Measurements from ENCODE around the gene BHLHE23.

Gene BHLHE23

GRCh38 chr20:62986257-62986800 lies 20.4 kb downstream of the BHLHE23 start:
- DNase-seq = no peak

- no peak for DNase-seq
Measured at GRCh38 chr20:62985444-62985778, 21.4 kb downstream of the BHLHE23 start.

- no peak for DNase-seq
Measured at GRCh38 chr20:62984666-62985443, 21.9 kb downstream of the BHLHE23 start.

GRCh38 chr20:62983210-62983609 lies 23.6 kb downstream of the BHLHE23 start:
- DNase-seq = no peak

GRCh38 chr20:62982124-62983075 lies 24.4 kb downstream of the BHLHE23 start:
- DNase-seq = no peak

- DNase-seq = peak in 2 of 4 experiments; percentile 33 to 46
Measured at GRCh38 chr20:62980970-62981369, 25.8 kb downstream of the BHLHE23 start.

GRCh38 chr20:62980380-62980960 lies 26.3 kb downstream of the BHLHE23 start:
- DNase-seq = no peak

- no peak for DNase-seq
Measured at GRCh38 chr20:62979876-62980373, 26.8 kb downstream of the BHLHE23 start.

- DNase-seq = no peak
Measured at GRCh38 chr20:62979310-62979709, 27.5 kb downstream of the BHLHE23 start.

- DNase-seq = no peak
Measured at GRCh38 chr20:62978561-62978943, 28.2 kb downstream of the BHLHE23 start.

GRCh38 chr20:62977613-62978560 lies 28.9 kb downstream of the BHLHE23 start:
- DNase-seq = peak in 3 of 4 experiments; percentile 35 to 66 (median 47)

- no peak for DNase-seq
Measured at GRCh38 chr20:62976886-62977285, 29.9 kb downstream of the BHLHE23 start.

- DNase-seq = no peak
Measured at GRCh38 chr20:62975812-62976508, 30.8 kb downstream of the BHLHE23 start.

- no peak for DNase-seq
Measured at GRCh38 chr20:62975251-62975760, 31.5 kb downstream of the BHLHE23 start.

GRCh38 chr20:62972845-62973745 lies 33.7 kb downstream of the BHLHE23 start:
- no peak for DNase-seq

GRCh38 chr20:62971950-62972844 lies 34.6 kb downstream of the BHLHE23 start:
- peak; percentile 65 to 81 (median 74) for DNase-seq

- DNase-seq = no peak
Measured at GRCh38 chr20:62971211-62971949, 35.4 kb downstream of the BHLHE23 start.

Measured in activated naive CD4-positive, alpha-beta T cell (primary cell).